ENCODE measurements around the gene NKAP. TPM values are rescaled to one million over a fixed set of nuclear protein-coding genes. Genes with fewer than 3 reads are reported as not detected.
"Not testable (repeated sequence)": the region's sequence is repeated elsewhere in the genome, so short reads cannot be mapped to it uniquely, and the experiment has no call there.

The NKAP gene
- total RNA-seq, 1 donor from 2014 or later, result 7.8 TPM

DNA sequence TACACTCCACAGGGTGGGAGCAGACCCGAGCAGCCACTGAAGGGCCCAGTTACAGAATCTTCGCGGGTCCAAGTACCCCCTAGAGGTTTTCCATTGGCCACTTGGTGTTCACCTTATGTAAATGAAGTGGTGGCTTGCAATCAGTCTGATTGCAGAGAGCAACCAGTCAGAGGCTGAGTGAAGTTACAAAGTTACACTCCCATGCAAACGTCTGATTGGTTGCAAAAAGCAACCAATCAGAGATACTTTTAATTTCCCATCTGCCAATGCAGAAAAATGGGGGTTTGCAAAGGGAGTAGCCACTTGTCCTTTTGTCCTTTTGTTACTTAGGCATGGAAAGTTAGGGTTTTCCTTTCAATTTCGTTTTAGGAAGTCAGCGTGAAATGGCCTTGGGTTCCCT, 27.0 kb upstream of the NKAP start:
- no peak for ATAC-seq
- TF ChIP-seq, protein P1, sequence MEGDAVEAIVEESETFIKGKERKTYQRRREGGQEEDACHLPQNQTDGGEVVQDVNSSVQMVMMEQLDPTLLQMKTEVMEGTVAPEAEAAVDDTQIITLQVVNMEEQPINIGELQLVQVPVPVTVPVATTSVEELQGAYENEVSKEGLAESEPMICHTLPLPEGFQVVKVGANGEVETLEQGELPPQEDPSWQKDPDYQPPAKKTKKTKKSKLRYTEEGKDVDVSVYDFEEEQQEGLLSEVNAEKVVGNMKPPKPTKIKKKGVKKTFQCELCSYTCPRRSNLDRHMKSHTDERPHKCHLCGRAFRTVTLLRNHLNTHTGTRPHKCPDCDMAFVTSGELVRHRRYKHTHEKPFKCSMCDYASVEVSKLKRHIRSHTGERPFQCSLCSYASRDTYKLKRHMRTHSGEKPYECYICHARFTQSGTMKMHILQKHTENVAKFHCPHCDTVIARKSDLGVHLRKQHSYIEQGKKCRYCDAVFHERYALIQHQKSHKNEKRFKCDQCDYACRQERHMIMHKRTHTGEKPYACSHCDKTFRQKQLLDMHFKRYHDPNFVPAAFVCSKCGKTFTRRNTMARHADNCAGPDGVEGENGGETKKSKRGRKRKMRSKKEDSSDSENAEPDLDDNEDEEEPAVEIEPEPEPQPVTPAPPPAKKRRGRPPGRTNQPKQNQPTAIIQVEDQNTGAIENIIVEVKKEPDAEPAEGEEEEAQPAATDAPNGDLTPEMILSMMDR (IDR thresholded peaks at IDR 0.05), result no peak
- Histone ChIP-seq H3K4me3 (no peak overlapping the region), H3K4me1 (no peaks in the 10 kb centered on the region), H3K36me3 (no peaks in the 10 kb centered on the region), H3K9me3 (no peaks in the 10 kb centered on the region), H3K27me3 (no peaks in the 10 kb centered on the region), H3K27ac (no peak overlapping the region)
- no peak for DNase-seq
- intact Hi-C loops (cut with DNase I), result no loop called here

DNA sequence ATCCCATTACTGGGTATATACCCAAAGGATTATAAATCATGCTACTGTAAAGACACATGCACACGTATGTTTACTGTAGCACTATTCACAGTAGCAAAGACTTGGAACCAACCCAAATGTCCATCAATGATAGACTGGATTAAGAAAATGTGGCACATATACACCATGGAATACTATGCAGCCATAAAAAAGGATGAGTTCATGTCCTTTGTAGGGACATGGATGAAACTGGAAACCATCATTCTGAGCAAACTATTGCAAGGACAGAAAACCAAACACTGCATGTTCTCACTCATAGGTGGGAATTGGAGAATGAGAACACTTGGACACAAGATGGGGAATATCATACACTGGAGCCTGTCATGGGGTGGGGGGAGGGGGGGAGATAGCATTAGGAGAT, 23.3 kb upstream of the NKAP start:
- H3K4me1 ChIP-seq; H3K27ac ChIP-seq; H3K4me3 ChIP-seq; intact Hi-C loops (cut with DNase I); H3K27me3 ChIP-seq; H3K9me3 ChIP-seq; ATAC-seq; H3K36me3 ChIP-seq; DNase-seq: not testable (repeated sequence)

DNA sequence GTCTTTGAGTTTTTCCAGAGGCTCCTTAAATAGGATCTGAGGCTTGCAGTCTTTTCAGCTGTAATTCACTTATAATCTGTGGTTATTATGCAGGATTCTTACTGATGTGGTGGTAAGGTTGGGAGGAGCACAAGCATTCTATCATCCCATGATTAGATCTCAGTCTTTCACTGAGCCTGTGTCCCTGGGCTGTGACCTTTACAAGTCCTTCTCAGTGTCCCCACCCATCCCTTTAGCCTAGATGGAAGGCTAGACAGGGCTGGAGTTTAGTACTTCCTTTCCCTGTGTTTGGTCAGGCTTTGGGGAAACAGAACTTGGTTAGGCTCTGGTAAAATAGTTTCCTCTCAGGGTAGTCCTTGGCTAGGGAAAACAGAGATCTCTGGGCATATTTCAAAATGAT, 17.1 kb upstream of the NKAP start:
- peak; percentile 60 for ATAC-seq
- H3K27ac ChIP-seq, result no peak overlapping the region
- TF ChIP-seq, protein P1 (IDR thresholded peaks at IDR 0.05), result no peak

DNA sequence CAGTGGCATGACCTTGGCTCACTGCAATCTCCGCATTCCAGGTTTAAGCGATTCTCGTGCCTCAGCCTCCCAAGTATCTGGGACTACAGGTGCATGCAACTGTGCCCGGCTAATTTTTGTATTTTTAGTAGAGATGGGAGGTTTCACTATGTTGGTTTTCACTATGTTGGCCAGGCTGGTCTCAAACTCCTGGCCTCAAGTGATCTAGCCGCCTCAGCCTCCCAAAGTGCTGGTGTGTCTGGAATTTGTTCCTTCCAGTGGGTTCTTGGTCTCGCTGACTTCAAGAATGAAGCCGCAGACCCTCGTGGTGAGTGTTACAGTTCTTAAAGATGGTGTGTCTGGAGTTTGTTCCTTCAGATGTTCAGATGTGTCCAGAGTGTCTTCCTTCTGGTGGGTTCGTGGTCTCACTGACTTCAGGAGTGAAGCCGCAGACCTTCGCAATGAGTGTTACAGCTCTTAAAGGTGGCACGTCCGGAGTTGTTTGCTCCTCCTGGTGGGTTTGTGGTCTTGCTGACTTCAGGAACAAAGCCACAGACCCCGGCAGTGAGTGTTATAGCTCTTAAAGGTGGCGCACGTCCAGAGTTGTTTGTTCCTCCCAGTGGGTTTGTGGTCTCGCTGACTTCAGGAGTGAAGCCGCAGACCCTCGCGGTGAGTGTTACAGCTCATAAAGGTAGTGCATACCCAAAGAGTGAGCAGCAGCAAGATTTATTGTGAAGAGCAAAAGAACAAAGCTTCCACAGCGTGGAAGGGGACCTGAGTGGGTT, 12.4 kb upstream of the NKAP start:
- ATAC-seq; H3K9me3 ChIP-seq; H3K36me3 ChIP-seq; H3K4me1 ChIP-seq; H3K27me3 ChIP-seq; H3K27ac ChIP-seq; intact Hi-C loops (cut with DNase I); DNase-seq; H3K4me3 ChIP-seq: not testable (repeated sequence)

More for the DNA sequence above, 17.1 kb upstream of the NKAP start:
- DNase-seq, result no peak
- Histone ChIP-seq H3K9me3 (no peaks in the 10 kb centered on the region), H3K4me1 (no peaks in the 10 kb centered on the region), H3K4me3 (no peak overlapping the region), H3K36me3 (no peaks in the 10 kb centered on the region), H3K27me3 (no peaks in the 10 kb centered on the region)
- intact Hi-C loops (cut with DNase I), result no loop called here

DNA sequence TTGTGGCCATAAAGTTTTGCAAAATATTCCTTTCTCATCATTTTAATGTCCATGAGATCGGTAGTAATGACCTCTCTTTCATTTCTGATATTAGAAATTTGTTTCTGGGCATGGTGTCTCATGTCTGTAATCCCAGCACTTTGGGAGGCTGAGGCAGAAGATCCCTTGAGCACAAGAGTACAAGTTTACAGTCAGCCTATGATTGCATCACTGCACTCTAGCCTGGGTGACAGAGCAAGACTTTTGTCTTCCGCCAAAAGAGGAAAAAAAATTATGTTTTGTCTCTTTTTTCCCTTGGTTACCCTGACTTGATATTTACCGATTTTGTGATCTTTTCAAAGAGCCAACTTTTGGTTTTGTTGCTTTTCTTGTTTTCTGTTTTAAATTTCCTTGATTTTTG, 10.8 kb upstream of the NKAP start:
- no peaks in the 10 kb centered on the region for H3K27me3 ChIP-seq
- intact Hi-C loops (cut with DNase I), result no loop called here
- H3K4me1 ChIP-seq, result no peaks in the 10 kb centered on the region
- ATAC-seq (no peak), DNase-seq (no peak)
- TF ChIP-seq, protein P1 (IDR thresholded peaks at IDR 0.05), result no peak
- no peaks in the 10 kb centered on the region for H3K36me3 ChIP-seq
- H3K9me3 ChIP-seq, result no peaks in the 10 kb centered on the region
- H3K4me3 ChIP-seq, result no peak overlapping the region
- H3K27ac ChIP-seq, result no peak overlapping the region

DNA sequence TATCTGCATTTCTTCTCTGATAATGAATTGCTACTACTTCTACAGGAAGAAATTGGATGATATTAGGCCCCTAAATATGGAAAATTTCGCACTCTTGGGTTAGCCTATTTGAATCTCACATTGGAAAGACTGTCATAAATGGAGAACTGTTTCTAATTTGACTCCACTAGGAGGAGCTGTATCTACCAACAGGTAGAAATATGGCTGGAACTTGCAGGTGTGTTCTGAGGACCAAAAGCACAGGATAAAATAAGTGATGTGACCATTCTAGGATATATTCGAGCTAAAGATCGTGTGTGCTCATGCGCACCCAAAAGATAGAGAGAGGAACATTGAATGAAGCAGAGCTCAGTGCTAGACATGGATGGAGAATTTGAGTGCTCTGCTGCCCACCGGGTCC, 4.8 kb upstream of the NKAP start:
- no peak overlapping the region for H3K27ac ChIP-seq
- DNase-seq (no peak), ATAC-seq (no peak)
- TF ChIP-seq, protein P1 (IDR thresholded peaks at IDR 0.05), result no peak
- H3K4me3 ChIP-seq, result no peak overlapping the region
- intact Hi-C loops (cut with DNase I), result no loop called here
- H3K27me3 ChIP-seq, result no peaks in the 10 kb centered on the region
- no peaks in the 10 kb centered on the region for H3K36me3 ChIP-seq
- H3K9me3 ChIP-seq, result no peaks in the 10 kb centered on the region
- H3K4me1 ChIP-seq, result no peaks in the 10 kb centered on the region

DNA sequence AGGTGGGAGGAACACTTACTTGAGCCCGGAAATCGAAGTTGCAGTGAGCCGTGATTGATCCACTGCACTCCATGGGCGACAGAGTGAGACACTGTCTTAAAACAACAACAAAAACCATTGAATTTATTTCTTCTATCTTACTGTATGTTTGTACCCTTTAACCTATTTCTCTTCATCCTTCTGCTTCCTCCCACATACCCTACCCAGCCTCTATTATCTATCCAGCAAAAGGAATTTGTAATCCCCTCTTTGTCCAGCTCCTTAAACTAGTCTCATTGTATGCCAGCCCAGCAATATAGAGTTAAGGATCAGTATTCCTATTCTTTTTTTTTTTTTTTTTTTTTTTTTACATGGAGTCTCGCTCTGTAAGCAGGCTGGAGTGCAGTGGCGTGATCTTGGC, 1.9 kb upstream of the NKAP start:
- H3K36me3 ChIP-seq, result no peaks in the 10 kb centered on the region
- TF ChIP-seq, protein P1 (IDR thresholded peaks at IDR 0.05), result no peak
- ATAC-seq, result no peak
- H3K4me1 ChIP-seq, result peaks cover 9% of the 10 kb centered on the region
- intact Hi-C loops (cut with DNase I), result no loop called here
- no peaks in the 10 kb centered on the region for H3K9me3 ChIP-seq
- H3K27ac ChIP-seq, result no peak overlapping the region
- no peak for DNase-seq
- no peak overlapping the region for H3K4me3 ChIP-seq
- H3K27me3 ChIP-seq, result no peaks in the 10 kb centered on the region
